Tibial artery (tissue), 4 donors: ENCODE measurements around the gene CIPC.

Source experiments
- DNase-seq, 2 donors: peaks; one replicate each; pipeline ENCODE4 v3.0.0-alpha.2; 2019
- H3K27ac ChIP-seq, 2 donors: fragments of 200-600 bp; sonication (generic) in 1 of 2; 1 replicate in 1 of 2; 2 replicates in 1 of 2; pipeline ENCODE4 v1.5.1; 2018 to 2019; ENCODE audit warnings: mild to moderate bottlenecking in 1 of 2
- H3K27me3 ChIP-seq, 2 donors: fragments of 200-600 bp; sonication (generic) in 1 of 2; one replicate each; pipeline versions ENCODE4 v1.5.1 to v1.6.0; 2016 to 2019
- H3K36me3 ChIP-seq, 3 donors: fragments of 200-600 bp; sonication (generic) in 2 of 3; one replicate each; pipeline ENCODE4 v1.5.1; 2016 to 2019; ENCODE audit warnings: mild to moderate bottlenecking in 2 of 3
- H3K4me1 ChIP-seq, 4 donors: fragments of 200-600 bp; sonication (generic) in 2 of 4; 1 replicate in 3 of 4; 2 replicates in 1 of 4; pipeline ENCODE4 v1.5.1; 2016 to 2019
- H3K4me3 ChIP-seq, 2 donors: fragments of 200-600 bp; sonication (generic) in 1 of 2; 1 replicate in 1 of 2; 2 replicates in 1 of 2; pipeline ENCODE4 v1.5.1; 2018 to 2019; ENCODE audit warnings: mild to moderate bottlenecking in 2 of 2
- H3K9me3 ChIP-seq, 3 donors: fragments of 200-600 bp; sonication (generic) in 1 of 3; one replicate each; pipeline ENCODE4 v1.5.1; 2016 to 2019
- CTCF ChIP-seq, 2 experiments: fragments of 200-600 bp in 1 of 2; fragments of 450-650 bp in 1 of 2; IDR thresholded peaks; one replicate each; pipeline ENCODE4 v1.5.1; 2017 to 2019; ENCODE audit warnings: antibody characterized with exemption in 2 of 2, mild to moderate bottlenecking in 1 of 2, moderate library complexity in 1 of 2
- intact Hi-C: fragments of 100-400 bp; cut with DNase I; formaldehyde crosslinking; loops from one replicate; pipeline ENCODE4 v1.15.0; 2023; ENCODE audit warnings: low total_unique reads

CIPC gene

GRCh38 chr14:77116172-77116817 is 18.2 kb downstream of the CIPC start:
- intact Hi-C loops = no loop called here
- DNase-seq = no peak
- peaks cover 42 to 82% (median 63%) of the 10 kb centered on the region in 3 donors for H3K36me3 ChIP-seq
- no peaks in the 10 kb centered on the region for H3K27me3 ChIP-seq
- TF ChIP-seq CTCF (IDR thresholded peaks at IDR 0.05) = no peak
- H3K4me3 ChIP-seq = no peak overlapping the region
- H3K4me1 ChIP-seq = peaks cover 0 to 7% (median 6%) of the 10 kb centered on the region in 4 donors
- H3K9me3 ChIP-seq = no peaks in the 10 kb centered on the region
- no peak overlapping the region for H3K27ac ChIP-seq

GRCh38 chr14:77119851-77120250 is 21.8 kb downstream of the CIPC start:
- H3K4me1 ChIP-seq = peaks cover 0 to 18% (median 10%) of the 10 kb centered on the region in 4 donors

GRCh38 chr14:77120771-77121743 is 23.0 kb downstream of the CIPC start:
- no peak for DNase-seq
- Histone ChIP-seq H3K27ac (no peak overlapping the region), H3K9me3 (no peaks in the 10 kb centered on the region), H3K4me1 (peaks cover 0 to 25% (median 15%) of the 10 kb centered on the region in 4 donors), H3K27me3 (peaks cover 0 to 6% of the 10 kb centered on the region in 2 donors), H3K4me3 (no peak overlapping the region), H3K36me3 (peaks cover 8 to 47% (median 34%) of the 10 kb centered on the region in 3 donors)
- no peak for TF ChIP-seq CTCF (IDR thresholded peaks at IDR 0.05)
- intact Hi-C loops = no loop called here

More at GRCh38 chr14:77119851-77120250, 21.8 kb downstream of the CIPC start:
- Histone ChIP-seq H3K36me3 (peaks cover 12 to 57% (median 41%) of the 10 kb centered on the region in 3 donors), H3K27ac (no peak overlapping the region), H3K27me3 (no peaks in the 10 kb centered on the region), H3K9me3 (no peaks in the 10 kb centered on the region), H3K4me3 (no peak overlapping the region)
- intact Hi-C loops = no loop called here
- no peak for DNase-seq
- no peak for TF ChIP-seq CTCF (IDR thresholded peaks at IDR 0.05)

GRCh38 chr14:77122526-77123125 is 24.6 kb downstream of the CIPC start:
- intact Hi-C loops = no loop called here
- H3K27ac ChIP-seq = no peak overlapping the region

More at GRCh38 chr14:77122526-77123125, 24.6 kb downstream of the CIPC start:
- no peaks in the 10 kb centered on the region for H3K9me3 ChIP-seq
- H3K4me3 ChIP-seq = no peak overlapping the region
- H3K27me3 ChIP-seq = peaks cover 0 to 6% of the 10 kb centered on the region in 2 donors
- H3K4me1 ChIP-seq = peaks cover 0 to 25% (median 15%) of the 10 kb centered on the region in 4 donors
- no peak for TF ChIP-seq CTCF (IDR thresholded peaks at IDR 0.05)
- DNase-seq = no peak
- peaks cover 8 to 31% (median 22%) of the 10 kb centered on the region in 3 donors for H3K36me3 ChIP-seq
